Omental fat pad (tissue), 4 donors: ENCODE results near the gene PLXNC1. TPM values are rescaled to one million over a fixed set of nuclear protein-coding genes. Genes with fewer than 3 reads are reported as not detected.

Source experiments
- ATAC-seq: fragments of 150-250 bp; one replicate; pipeline ENCODE4 v1.9.1; 2016; ENCODE audit warnings: mild to moderate bottlenecking, moderate library complexity; ENCODE audit not compliant: low FRiP score
- DNase-seq: peaks from one replicate; pipeline ENCODE4 v3.0.0-alpha.2; 2019; ENCODE audit warnings: low spot score
- CTCF ChIP-seq, 3 donors: fragments of 450-650 bp; IDR thresholded peaks; one replicate each; pipeline ENCODE4 v1.5.1; 2016 to 2017; ENCODE audit warnings: antibody characterized with exemption in 3 of 3, mild to moderate bottlenecking in 3 of 3, moderate library complexity in 2 of 3
- total RNA-seq, 4 donors: library from RNA; depleted of rRNA; stranded (reverse); fragments of >200 nt; gene quantifications; one replicate each; pipeline ENCODE4 v1.1.0, GENCODE V29; 2016

Gene PLXNC1
- total RNA-seq, 4 donors from 2014 or later = 4.2 to 42.7 (median 8.6) TPM

GRCh38 chr12:94172031-94172430, 23.7 kb downstream of the PLXNC1 start:
- DNase-seq (no peak), ATAC-seq (no peak)
- no peak for TF ChIP-seq CTCF (IDR thresholded peaks at IDR 0.05)

DNA sequence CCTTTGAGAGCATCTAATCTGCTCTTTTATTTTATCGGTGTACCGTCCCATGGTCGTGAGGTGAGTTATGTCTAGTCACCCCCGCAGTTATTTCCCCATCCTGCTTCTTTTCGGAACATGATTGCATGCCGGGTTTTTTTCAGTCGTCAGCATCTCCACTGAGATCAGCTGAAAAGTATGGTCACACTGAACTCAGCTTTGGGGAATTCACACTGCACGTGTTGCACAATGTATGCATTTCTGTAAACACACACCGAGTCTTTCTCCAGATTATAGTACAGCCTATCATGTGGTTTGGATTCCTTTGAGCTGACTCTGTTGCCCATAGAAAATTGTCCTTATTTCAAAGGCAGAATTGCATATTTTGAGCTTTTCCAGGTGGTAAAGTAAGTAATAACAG, 24.6 kb downstream of the PLXNC1 start:
- no peak for ATAC-seq
- no peak for TF ChIP-seq CTCF (IDR thresholded peaks at IDR 0.05)
- no peak for DNase-seq

DNA sequence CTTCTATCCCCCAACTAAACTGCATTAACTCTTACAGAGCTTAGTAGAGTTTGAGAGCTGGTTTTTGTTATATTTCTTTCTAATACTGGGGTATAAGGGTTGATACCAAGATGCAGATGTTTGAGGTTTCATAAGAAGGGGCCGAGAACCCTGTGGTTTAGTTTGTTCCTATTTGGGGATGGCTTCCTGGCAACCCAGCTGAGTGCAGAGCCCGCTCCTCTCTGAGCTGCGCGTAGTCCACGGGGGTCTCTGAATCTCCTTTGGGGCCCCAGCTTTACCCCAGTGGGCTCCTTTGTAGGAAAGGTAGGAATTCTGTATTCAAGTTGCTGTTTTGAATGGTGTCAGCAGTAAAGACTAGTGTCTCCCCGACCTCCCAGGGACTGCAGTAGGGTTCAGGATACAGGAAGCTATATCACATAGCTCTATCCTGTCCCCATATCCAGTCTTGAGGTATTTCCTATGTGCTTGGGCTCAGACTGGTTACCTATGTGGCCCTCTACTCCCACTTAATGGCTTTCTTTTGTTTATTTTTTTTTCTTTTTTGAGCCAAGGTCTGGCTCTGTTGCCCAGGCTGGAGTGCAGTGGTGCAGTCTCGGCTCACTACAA, 25.4 kb downstream of the PLXNC1 start:
- no peak for TF ChIP-seq CTCF (IDR thresholded peaks at IDR 0.05)
- DNase-seq (no peak), ATAC-seq (no peak)

DNA sequence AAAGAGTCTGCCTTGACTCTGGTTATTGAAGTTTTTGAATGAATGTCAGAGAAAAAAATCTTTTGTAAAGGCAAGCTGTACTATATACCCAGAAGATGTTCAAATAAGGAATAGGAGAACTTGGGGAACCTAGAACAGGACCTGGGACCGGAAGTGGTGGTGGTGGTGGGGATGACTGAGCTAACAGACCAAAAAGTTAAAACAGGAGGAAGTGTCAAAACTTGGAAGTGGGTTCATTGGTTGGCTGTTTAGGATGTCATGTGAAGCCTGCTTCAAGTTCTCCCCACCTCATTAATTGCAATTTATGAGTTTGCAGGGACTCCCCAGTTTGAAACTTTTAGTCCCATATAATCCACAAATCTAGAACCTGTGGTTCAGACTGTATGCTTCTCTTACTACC, 26.2 kb downstream of the PLXNC1 start:
- DNase-seq = no peak
- no peak for ATAC-seq
- TF ChIP-seq CTCF (IDR thresholded peaks at IDR 0.05) = no peak

DNA sequence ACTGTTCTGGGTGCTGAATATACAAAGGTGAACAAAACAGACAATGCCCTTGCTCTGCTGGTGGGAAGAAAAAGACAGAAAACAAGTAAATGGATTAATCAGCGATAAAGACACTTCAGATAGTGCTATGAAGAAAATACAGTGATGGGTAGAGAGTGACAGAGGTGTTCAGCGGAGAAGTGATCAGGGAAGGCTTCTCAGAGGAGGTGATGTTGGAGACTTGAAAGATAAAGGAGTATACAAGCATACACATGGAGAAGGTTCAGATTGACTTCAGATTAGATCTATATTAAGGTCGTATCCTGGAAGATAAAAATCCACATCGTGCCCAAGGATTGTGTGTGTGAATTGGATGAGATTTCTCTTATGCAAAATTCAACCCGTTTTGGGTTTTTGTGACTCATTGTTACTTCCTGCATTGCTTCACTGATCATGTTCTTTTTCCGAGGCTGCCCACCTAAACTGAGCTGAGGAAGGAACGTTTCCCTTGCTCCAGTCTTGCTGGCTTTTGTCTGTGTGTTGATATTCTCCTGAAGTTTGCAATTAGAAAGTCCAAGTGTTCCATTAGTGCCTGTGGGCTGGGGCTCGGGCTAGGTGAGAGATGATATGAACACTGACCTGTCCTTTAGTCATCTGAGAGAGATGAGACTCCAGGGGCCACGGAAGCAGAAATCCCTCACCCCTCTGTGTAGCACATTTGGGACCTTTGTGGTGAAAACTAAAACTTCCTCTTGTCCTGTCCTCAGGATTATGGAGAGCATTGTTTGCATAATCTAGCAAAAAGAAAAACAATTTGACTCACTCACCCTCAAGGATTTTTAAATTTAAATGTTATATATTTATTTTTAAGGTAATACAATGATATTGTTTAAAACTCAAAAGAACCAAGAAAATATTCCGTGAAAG, 27.6 kb downstream of the PLXNC1 start:
- no peak for ATAC-seq

DNA sequence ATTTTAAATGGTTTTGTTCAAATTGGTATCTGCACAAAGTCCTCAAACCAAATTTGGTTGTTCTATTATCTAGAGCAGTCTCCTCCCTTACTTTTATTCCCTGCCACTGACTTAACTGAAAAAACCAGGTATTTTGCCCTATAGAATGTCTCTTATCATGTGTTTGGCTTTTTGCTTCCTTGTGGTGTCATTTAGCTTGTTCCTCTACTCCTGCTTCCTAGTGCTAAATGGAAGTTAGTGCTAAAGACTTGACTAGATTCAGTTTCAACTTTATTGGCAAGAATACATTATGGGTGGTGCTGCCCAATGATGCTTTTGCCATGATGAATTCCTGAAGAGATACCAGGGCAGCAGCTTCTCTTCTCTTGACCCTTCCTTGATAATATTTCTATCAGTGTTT, 29.7 kb downstream of the PLXNC1 start:
- TF ChIP-seq CTCF (IDR thresholded peaks at IDR 0.05) = no peak
- no peak for ATAC-seq
- DNase-seq = no peak

More for the DNA sequence above, 27.6 kb downstream of the PLXNC1 start:
- no peak for TF ChIP-seq CTCF (IDR thresholded peaks at IDR 0.05)
- DNase-seq = no peak

DNA sequence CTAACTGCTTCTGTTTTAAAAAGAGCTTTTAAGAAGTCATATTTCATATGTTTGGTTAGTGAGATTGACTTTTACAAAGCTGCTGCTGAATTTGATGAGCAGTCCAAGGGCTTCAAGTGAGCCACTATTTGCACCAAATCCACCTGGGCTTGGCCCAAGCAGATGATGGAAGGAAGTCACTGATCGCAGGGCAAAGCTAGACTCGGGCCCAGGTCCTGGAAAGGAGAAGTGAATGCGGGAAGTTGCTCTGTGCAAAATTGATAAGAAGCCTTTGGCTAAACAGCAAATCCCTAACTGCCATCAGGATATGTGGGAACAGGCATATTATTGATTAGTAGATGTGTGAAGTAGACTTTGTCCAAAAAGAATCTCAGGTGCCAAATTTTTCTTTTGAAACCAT, 30.5 kb downstream of the PLXNC1 start:
- no peak for ATAC-seq
- DNase-seq = no peak
- no peak for TF ChIP-seq CTCF (IDR thresholded peaks at IDR 0.05)
